Ovary (tissue), 3 donors: Measurements from ENCODE around the gene LCN12.

ENCODE experiments used
- EP300 ChIP-seq: sonication (generic); formaldehyde crosslinking; IDR thresholded peaks from one replicate; pipeline ENCODE4 v1.6.1; 2017; ENCODE audit warnings: antibody characterized with exemption
- TF ChIP-seq, protein P1 (sequence below), 3 donors: fragments of 450-650 bp in 2 of 3; fragments of 200-600 bp in 1 of 3; IDR thresholded peaks; one replicate each; pipeline versions ENCODE4 v1.5.1 to v1.8.0; 2016 to 2022; ENCODE audit warnings: antibody characterized with exemption in 3 of 3, mild to moderate bottlenecking in 1 of 3
- donor health status: DM: no; HTN: no; CAD: no.

DNA sequence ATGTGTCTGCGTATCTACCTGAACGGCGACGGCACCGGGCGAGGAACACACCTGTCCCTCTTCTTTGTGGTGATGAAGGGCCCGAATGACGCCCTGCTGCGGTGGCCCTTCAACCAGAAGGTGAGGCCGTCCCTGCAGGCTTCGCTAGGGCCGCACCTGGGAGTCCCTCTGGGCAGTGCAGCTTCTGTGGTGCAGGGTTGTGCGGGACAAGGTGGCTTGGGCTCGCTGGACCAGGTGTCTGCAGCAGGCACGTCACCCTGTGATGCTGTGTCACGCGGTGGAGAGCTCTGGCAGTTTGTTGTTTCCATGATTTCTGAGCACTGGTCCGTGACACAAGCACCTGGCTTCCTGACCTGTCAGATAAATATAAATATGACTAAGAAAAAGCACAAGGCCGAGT, 28.2 kb upstream of the LCN12 start:
- TF ChIP-seq, protein P1, sequence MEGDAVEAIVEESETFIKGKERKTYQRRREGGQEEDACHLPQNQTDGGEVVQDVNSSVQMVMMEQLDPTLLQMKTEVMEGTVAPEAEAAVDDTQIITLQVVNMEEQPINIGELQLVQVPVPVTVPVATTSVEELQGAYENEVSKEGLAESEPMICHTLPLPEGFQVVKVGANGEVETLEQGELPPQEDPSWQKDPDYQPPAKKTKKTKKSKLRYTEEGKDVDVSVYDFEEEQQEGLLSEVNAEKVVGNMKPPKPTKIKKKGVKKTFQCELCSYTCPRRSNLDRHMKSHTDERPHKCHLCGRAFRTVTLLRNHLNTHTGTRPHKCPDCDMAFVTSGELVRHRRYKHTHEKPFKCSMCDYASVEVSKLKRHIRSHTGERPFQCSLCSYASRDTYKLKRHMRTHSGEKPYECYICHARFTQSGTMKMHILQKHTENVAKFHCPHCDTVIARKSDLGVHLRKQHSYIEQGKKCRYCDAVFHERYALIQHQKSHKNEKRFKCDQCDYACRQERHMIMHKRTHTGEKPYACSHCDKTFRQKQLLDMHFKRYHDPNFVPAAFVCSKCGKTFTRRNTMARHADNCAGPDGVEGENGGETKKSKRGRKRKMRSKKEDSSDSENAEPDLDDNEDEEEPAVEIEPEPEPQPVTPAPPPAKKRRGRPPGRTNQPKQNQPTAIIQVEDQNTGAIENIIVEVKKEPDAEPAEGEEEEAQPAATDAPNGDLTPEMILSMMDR (IDR thresholded peaks at IDR 0.05) = no peak
- no peak for TF ChIP-seq EP300
